ENCODE measurements around the gene ST7.

DNA sequence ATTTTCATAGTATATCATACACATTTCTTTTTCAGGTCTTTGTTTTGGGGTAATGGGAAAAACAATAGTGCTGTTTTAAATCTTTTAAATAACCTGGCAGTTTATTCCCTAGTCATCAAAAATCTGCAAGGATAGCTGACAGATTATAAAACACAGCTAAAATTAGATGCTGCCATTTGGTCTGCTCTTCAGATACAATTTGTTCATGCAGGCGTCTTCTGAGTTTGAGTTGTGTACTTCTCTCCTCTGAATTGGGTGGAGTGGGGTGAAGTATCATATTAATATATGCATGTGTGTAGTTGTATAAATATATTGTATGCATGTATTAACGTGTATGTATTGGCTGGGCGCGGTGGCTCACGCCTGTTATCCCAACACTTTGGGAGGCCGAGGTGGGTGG, 42.9 kb upstream of the ST7 start:
- TF ChIP-seq LEF1 (IDR thresholded peaks at IDR 0.05; ENCODE audit: borderline replicate concordance) (no peak), ARNT (IDR thresholded peaks at IDR 0.05) (no peak), BHLHE40 (IDR thresholded peaks at IDR 0.05; ENCODE audit: borderline replicate concordance) (no peak), ZNF384 (IDR thresholded peaks at IDR 0.05) (no peak), SUZ12 (IDR thresholded peaks at IDR 0.05) (no peak), TARDBP (IDR thresholded peaks at IDR 0.05) (no peak), ELF4 (IDR thresholded peaks at IDR 0.05) (no peak), SP1 (IDR thresholded peaks at IDR 0.05) (no peak), FOXM1 (IDR thresholded peaks at IDR 0.05; ENCODE audit: borderline replicate concordance) (no peak)
- TF ChIP-seq, protein P1, sequence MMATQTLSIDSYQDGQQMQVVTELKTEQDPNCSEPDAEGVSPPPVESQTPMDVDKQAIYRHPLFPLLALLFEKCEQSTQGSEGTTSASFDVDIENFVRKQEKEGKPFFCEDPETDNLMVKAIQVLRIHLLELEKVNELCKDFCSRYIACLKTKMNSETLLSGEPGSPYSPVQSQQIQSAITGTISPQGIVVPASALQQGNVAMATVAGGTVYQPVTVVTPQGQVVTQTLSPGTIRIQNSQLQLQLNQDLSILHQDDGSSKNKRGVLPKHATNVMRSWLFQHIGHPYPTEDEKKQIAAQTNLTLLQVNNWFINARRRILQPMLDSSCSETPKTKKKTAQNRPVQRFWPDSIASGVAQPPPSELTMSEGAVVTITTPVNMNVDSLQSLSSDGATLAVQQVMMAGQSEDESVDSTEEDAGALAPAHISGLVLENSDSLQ (IDR thresholded peaks at IDR 0.05) = no peak

Measured in HEK293T (cell line).